ENCODE results near the gene TNFAIP3.

The TNFAIP3 gene

DNA sequence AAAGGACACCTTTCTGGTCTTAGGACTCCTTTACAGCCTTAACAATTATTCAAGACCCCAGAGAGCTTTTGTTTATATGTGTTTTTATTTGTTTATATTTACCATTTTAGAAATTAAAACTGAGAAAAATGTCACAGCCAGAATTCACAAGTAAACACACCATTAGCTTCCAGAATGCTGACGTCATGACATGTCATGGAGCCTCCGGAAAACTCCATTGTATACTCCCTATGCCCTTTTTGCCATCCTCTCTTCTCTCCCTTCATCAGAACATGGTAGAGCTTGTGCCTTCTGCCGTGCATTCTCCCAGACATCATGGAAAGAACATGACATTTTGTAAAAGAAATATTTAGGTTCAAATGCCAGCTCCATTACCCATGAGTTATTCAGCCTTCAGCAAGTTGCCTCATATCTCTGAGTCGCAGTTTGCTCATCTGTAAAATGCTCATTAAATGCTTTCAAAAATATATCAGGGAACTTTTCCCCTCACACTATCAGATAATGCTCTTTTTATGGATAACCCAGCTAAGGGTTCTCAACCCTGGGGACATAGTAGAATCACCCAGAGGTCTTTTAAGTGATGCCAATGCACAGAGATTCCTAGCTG, 27.8 kb downstream of the TNFAIP3 start:
- intact Hi-C loops (cut with DNase I) = no loop called here
- DNase-seq = no peak

DNA sequence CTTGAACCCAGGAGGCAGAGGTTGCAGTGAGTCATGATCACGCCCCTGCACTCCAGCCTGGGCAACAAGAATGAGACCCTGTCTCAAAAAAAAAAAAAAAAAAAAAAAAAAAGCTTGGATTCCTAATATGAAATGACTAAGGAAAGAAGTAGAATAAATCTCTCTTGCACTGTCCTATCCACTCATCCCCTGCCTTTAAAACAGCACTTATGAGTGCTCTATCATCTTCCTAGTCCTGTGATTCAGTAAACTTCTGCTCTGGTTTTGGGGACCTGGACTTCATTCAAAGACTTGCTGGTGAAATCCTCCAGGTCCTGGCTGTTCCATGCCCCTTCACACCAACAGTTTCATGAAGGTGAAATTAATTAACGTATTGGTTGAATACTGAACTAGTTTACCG, 29.6 kb downstream of the TNFAIP3 start:
- intact Hi-C loops (cut with DNase I) = no loop called here
- DNase-seq = no peak

DNA sequence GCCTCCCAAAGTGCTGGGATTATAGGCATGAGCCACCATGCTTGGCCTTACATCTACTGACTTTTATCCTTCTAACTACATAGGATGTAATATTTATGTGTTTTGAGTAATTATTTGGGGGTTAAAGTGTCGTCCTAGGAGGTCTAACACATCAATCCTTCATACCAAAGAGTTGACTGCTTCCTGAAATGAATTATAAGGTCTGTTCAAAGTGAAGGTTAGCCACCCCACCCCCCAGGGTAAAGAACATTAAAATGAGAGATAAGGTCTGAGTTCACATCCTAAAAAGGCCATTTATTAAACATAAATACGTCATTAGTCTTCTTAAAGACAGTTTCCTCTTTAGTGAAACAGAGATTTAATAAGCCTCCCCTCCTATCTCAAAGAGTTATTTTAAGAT, 33.8 kb downstream of the TNFAIP3 start:
- DNase-seq = no peak
- intact Hi-C loops (cut with DNase I) = no loop called here

DNA sequence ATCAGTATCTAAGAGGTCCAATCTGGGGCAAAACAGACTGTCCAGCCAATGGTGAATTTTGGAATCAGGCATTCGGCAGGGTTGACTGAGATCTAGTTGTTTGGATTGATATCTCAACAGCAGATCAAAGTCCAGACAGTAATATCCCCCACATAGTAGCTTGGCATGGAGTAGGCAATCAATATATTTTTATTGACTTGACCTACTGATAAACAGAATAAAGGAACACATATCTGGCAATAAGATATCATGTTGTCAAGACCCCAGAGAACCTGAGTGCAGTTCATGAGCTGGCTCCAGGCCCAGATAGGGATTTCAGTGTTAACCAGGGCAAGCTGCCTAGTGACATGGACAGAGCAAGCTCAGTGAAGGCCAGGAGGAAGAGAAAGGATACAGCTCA, 34.4 kb downstream of the TNFAIP3 start:
- intact Hi-C loops (cut with DNase I) = no loop called here
- no peak for DNase-seq

DNA sequence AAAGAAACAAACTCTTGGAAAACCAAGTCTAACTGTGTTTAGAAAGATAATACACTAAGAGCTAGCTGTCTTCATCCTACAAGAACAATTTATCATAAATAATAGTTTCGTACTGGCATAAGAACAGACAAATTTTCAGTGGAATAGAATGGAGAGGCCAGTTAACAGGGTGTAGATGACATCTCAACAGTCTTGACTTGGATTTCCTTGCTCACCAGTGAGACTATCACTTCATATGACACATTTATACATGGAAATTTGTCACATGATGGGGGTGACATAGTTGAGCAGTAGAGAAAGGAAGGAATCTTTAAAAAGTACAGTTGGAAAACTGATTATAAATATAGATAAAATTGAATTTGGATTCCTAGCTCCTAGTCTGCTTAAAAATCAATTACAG, 35.6 kb downstream of the TNFAIP3 start:
- intact Hi-C loops (cut with DNase I) = no loop called here
- DNase-seq = no peak

DNA sequence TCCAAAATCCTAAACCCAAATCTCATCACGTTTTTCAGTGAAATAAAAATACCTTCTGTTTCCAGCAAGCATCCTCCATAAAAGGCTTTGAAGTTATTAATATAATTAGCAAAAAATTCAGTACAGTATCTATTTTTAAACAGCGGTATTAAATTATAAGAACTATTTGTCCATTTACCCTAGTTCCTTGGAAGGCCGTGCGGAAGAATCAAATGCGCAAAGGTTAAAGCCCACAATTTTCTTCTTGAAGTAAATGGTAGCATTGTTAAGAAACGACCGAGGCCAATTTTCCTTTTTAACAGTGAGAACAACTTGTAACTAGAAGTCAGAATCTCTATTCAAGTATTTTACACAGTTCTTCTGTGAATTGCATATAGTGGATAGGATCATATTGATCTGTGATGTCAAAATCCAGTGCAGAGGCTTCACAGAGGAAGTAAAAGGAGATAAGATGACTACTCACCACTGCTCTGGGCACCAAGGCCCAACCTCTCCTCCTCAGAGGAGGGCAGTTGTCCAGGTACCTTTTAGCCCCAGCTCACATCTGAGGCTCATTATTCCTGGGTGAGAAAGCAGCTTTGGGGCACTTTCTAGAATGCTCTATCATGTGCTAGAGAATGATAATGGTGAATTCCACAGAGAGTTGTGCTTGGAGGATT, 36.3 kb downstream of the TNFAIP3 start:
- DNase-seq = no peak
- intact Hi-C loops (cut with DNase I) = no loop called here

DNA sequence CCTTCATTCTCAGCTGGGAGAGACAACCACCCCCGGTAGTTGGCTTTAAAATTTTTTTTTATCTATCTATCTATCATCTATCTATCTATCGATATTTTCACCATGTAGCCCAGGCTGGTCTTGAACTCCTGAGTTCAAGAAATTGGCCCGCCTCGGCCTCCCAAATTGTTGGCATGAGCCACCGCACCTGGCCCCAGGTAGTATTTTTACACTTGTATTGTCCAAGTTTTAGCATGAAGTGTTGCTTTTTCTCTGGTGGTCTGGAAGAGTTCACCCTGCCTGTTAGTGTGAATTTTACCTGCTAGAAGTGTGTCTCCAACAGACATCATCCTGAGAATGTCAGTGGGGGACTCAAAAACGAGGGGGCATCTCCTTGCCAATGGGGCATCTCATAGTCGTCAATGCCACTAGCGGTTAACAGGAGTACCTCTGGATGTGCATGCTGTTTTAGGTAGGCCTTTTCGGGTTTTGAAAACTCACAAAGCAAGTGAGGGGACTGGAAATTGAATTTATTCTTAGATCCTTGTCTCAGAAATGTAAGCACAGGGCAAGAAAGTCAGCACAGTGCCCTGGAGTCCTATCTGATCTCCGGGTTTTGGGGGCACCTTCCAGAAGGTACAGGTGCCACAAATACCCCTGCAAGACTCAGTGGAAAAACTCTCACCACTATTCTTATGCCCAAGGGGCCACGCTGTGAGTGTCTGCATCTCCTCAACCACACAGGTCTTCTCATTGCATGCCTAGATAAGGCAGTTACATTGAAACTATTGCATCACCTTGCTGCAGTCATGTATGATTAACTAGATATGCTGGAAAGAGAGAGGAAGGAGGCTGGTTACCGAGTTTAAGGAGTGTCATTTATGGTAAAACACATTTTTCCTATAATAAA, 37.1 kb downstream of the TNFAIP3 start:
- intact Hi-C loops (cut with DNase I) = no loop called here

DNA sequence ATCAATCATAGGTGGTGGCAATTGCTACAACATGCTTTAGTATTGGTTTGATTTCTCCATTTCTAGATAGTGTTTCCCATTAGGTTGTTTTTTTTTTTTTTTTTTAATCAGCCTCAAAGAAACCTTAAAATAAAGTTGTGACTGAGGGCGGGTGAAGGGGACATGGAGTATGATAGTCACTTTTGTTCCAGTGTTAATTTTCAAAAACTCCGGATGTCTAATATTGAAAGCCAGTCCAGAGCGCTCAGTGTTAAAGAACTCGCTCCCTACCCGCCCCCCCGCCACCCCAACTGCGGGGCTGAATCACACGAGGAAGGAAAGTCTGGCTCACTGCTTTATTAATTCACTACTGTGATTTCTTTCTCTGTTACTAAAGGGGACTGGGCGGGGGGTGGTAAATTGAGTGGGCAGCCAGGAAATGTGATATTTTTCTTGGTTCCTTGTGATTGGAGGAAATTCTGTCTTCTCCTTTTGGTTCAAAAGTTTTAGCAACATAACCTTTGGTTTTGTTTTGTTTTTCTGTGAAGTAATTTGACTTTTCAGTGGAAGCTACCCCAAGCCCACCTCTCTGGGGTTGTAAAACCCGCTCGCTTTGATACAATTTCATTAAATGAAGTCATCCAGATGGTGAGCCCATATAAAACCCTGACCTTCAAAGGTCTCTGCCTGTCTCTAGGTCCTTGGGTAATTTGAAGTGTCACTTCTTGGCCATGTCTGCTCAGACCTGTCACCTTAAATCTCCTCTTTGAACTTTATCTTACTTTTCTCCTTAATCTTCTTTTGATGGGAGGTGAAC, 38.0 kb downstream of the TNFAIP3 start:
- intact Hi-C loops (cut with DNase I) = no loop called here
- no peak for DNase-seq

More for the DNA sequence above, 37.1 kb downstream of the TNFAIP3 start:
- no peak for DNase-seq

DNA sequence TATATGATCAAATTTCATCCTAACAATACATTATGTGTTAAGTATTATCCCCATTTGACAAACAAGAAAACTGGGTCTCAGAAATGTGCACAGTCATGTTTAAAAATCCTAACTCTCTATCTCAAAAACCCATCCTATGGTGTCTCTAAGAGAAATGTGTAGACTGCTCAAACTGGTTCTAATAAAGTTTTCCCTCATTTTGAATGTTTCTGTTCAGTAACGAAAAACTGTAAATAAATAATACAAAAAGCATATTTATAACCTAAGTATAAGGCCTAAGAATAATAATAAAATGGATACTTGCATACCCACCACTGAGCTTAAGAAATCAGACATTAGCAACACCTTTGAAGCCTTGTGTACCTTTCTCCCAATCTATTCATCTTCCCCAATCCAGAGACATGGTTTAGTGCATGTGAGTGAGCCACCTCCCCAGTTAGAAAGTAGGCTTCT, 39.0 kb downstream of the TNFAIP3 start:
- intact Hi-C loops (cut with DNase I) = no loop called here
- DNase-seq = no peak

DNA sequence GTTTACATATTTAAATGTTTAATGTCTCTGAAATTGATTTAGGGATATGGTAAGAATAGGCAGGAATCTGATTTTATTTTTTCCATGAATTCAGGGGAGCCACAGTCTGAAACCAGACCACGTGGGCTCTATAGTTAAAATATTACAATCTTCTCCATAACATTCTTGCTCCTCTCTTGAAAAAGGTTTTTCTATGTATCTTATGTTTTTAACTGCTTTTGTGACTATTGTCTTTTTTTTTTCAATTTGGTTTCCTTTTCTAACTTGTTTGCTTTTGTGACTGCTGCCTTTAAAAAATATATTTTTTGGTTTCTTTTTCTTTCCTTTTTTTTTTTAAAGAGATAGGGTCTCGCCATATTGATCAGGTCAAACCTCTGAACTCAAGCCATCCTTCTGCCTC, 40.1 kb downstream of the TNFAIP3 start:
- intact Hi-C loops (cut with DNase I) = no loop called here
- no peak for DNase-seq

DNA sequence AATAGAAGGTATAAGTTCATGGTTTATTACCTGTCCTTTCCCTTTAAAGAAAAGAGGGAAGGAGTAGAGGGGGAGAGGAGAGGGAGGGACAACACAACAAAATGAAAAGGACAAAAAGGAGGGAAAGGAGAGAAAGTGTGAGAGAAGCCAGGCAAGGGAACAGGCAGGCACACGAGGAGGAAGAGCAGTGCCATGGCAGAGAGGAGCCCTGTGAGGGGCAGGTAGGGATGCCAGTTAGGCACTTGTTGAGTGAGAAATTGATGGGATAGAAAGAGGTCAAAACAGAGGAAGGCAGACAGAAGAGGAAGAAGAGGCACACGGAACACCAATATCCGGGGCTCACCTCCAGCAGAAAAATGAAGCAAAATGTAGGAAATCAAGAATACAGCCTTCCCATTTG, 42.5 kb downstream of the TNFAIP3 start:
- no peak for DNase-seq
- intact Hi-C loops (cut with DNase I) = no loop called here

DNA sequence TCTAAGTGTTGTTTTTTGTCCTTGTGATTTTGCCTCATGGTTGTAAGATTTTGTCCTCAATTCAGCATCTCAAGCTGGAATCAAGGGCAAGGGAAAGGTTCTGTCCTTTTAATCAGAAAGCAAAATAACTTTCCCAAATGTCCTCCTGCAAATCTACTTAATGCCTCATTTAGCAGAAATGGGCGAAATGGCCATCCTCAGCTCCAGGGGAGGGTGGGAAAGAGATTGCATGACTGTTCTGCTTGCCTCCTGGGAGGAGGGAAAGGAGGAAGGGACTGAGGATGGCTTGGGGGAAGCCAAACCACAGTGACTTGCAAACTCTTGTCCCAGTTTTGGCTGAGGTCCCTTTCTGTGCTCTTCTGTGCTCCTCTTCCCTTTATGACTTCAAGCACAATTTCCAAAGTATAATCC, 43.4 kb downstream of the TNFAIP3 start:
- intact Hi-C loops (cut with DNase I) = no loop called here
- DNase-seq = no peak

DNA sequence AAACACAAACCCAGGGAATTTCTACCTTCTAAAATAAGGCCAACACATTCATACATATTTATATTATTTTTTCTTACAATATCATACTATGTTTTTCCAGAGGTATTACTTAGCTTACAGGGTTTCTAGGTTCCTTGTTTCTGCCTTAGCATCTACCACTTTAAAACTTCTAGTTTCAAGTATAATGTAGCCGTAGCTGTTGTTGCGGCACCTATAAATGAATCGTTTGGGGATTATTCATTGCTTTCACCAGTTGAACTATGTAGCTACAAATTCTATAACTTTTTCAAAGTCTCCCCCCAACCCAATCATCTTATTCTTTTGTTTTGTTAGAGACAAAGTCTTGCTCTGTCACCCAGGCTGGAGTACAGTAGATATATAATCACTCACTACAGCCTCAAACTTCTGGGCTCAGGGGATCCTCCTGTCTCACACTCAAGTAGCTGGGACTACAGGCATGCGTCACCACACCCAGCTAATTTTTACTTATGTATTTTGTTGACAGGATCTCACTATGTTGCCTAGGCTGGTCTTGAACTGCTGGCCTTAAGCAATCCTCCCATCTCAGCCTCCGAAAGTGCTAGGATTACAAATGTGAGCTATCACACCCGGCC, 43.9 kb downstream of the TNFAIP3 start:
- intact Hi-C loops (cut with DNase I) = no loop called here
- no peak for DNase-seq

DNA sequence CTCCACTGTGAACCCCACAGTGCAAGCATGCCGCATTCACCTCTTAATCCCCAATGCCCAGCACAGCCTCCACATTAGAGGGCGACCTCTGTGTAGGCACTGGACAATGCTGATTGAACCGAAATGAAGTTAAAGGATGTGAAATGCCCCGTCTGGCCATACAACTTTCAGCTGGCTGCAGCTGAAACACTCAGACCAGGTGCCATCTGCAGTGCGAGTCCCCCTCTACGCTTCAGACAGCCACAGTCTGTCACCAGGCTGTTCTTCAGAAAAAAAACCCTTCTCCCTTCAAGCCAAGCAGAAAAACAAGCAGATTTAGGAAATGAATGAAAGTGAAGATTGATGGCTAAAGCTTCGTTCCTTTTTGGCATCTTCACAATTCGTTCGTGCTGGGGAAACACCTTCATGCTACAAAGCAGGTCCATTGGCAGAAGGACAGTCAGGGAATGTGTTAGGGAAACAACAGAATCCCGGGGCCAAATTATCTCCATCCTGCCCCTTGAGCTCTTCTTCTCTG, 44.7 kb downstream of the TNFAIP3 start:
- intact Hi-C loops (cut with DNase I) = no loop called here
- DNase-seq = no peak

DNA sequence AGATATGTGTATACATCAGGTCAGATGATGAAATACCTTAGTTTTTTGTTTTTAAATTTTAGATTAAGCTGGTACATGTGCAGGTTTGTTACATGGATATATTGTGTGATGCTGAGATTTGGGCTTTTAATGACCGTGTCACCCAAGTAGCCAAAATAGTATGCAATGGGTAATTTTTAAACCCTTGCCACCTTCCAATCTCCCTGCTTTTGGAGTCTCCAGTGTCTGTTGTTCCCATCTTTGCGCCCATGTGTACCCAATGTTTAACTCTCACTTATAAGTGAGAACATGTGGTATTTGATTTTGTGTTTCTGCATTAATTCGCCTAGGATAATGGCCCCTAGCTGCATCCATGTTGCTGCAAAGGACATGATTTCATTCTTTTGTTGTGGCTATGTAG, 45.8 kb downstream of the TNFAIP3 start:
- intact Hi-C loops (cut with DNase I) = no loop called here
- DNase-seq = no peak

DNA sequence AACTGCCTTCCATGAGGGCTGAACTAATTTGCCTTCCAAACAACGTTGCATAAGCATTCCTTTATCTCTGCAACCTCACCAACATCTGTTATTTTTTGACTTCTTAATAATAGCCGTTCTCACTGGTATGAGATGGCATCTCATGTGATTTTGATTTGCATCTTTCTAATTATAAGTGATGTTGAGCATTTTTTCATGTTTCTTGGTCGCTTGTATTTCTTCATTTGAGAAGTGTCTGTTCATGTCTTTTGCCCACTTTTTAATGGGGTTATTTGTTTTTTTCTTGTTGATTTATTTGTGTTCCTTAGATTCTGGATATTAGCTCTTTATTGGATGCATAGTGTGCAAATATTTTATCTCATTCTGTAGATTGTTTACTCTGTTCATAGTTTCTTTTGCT, 46.4 kb downstream of the TNFAIP3 start:
- intact Hi-C loops (cut with DNase I) = no loop called here
- DNase-seq = no peak

DNA sequence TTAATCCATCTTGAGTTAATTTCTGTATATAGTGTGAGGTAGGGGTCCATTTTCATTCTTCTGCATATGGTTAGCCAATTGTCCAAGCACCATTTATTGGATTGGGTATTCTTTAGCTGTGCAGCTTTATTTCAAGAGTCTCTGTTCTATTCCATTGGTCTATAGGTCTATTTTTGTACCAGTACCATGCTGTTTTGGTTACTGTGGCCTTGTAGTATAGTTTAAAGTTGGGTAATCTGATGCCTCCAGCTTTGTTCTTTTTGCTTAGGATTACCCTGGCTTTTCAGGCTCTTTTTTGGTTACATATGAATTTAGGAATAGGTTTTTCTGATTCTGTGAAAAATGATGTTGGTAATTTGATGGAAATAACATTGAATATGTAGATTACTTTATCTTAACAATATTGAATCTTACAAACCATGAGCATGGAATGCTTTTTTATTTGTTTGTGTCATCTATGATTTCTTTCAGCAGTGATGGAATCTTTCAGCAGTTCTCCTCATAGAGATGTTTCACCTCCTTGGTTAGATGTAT, 47.0 kb downstream of the TNFAIP3 start:
- intact Hi-C loops (cut with DNase I) = no loop called here
- no peak for DNase-seq

DNA sequence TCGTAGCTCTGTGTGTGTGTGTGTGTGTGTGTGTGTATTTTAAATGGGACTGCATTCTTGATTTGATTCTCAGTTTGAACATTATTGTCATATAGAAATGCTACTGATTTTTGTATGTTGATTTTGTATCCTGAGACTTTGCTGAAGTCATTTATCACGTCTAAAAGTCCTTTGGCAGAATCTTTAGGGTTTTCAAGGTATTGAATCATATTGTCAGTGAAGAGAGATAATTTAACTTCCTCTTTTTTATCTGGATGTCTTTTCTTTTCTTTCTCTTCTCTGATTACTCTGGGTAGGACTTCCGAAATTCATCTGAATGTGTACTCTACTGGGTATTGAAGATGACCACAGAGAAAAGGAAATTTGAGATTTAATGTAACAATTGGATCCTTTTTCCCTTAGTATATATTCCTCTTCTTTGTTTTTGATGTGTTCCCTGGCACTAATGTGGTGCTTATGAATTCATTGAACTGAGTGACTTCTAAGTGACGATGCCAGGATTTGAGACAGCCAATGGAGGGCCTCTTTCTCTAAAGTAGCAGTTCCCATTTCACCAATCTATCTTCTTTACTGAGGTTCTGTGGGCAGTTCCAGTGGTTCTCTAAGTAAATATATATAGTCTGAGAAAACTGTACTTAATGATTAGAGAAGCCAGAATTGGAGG, 47.6 kb downstream of the TNFAIP3 start:
- no peak for DNase-seq
- intact Hi-C loops (cut with DNase I) = no loop called here

DNA sequence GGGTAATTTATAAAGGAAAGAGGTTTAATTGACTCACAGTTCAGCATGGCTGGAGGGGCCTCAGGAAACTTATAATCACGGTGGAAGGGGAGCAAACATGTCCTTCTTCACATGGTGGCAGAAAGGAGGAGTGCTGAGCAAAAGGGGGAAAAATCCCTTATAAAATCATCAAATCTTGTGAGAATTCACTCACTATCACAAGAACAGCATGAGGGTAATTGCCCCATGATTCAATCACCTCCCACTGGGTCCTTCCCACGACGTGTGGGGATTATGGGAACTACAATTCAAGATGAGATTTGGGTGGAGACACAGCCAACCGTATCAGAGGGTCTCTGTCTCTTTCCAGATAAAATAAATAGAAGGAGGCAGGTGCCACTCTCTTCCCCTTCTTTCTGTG, 48.7 kb downstream of the TNFAIP3 start:
- intact Hi-C loops (cut with DNase I) = no loop called here
- no peak for DNase-seq

Measured in posterior cingulate gyrus (tissue), 11 donors.